Rectal smooth muscle tissue (tissue), 1 donor: ENCODE results near the gene FBRSL1.
"Not testable (repeated sequence)": the region's sequence is repeated elsewhere in the genome, so short reads cannot be mapped to it uniquely, and the experiment has no call there.

Experiments
- H3K27ac ChIP-seq: one replicate; pipeline ENCODE4 v1.7.0; 2013; ENCODE audit warnings: low read depth, low read length, inconsistent platforms
- H3K27me3 ChIP-seq: one replicate; pipeline ENCODE4 v1.7.0; 2013; ENCODE audit warnings: low read length; ENCODE audit not compliant: control insufficient read depth, insufficient read depth
- H3K36me3 ChIP-seq: one replicate; pipeline ENCODE4 v1.7.0; 2013; ENCODE audit warnings: low read length; ENCODE audit not compliant: control insufficient read depth, insufficient read depth
- H3K4me1 ChIP-seq: one replicate; pipeline ENCODE4 v1.7.0; 2013; ENCODE audit warnings: low read length; ENCODE audit not compliant: control insufficient read depth, insufficient read depth
- H3K4me3 ChIP-seq: one replicate; pipeline ENCODE4 v1.7.0; 2013; ENCODE audit warnings: low read length
- H3K9ac ChIP-seq: one replicate; pipeline ENCODE4 v1.7.0; 2013; ENCODE audit warnings: low read length

FBRSL1 gene

GRCh38 chr12:132456944-132457495 lies 32.9 kb upstream of the FBRSL1 start:
- H3K9ac ChIP-seq = no peak overlapping the region
- no peaks in the 10 kb centered on the region for H3K27me3 ChIP-seq
- no peaks in the 10 kb centered on the region for H3K4me1 ChIP-seq
- H3K4me3 ChIP-seq = no peak overlapping the region
- H3K36me3 ChIP-seq = no peaks in the 10 kb centered on the region
- H3K27ac ChIP-seq = no peak overlapping the region

DNA sequence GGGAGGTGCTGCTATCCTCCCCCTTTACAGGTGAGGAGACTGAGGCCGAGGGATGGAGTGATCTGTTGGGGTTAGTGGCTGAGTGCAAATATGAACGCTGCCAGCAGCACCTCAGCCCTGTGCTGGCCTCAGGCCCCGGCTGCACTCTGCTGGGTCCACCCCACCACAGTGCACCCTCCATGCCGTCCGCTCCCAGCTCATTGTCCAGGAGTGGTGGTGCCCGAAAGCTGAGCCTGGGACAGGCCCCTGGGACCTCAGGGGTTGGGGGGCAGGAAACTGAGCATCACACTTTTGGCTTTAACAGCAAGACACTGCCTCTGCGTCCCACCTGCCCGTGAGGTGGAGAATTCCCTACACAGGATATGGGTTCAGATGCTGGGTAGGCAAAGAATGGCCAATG lies 31.5 kb upstream of the FBRSL1 start:
- H3K4me1 ChIP-seq = no peaks in the 10 kb centered on the region
- H3K4me3 ChIP-seq = no peak overlapping the region
- no peaks in the 10 kb centered on the region for H3K27me3 ChIP-seq
- no peaks in the 10 kb centered on the region for H3K36me3 ChIP-seq
- no peak overlapping the region for H3K27ac ChIP-seq
- H3K9ac ChIP-seq = no peak overlapping the region

GRCh38 chr12:132458846-132459641 lies 30.9 kb upstream of the FBRSL1 start:
- Histone ChIP-seq H3K36me3 (no peaks in the 10 kb centered on the region), H3K4me3 (no peak overlapping the region), H3K27ac (no peak overlapping the region), H3K4me1 (no peaks in the 10 kb centered on the region), H3K27me3 (no peaks in the 10 kb centered on the region), H3K9ac (no peak overlapping the region)

- Histone ChIP-seq H3K4me1 (no peaks in the 10 kb centered on the region), H3K27me3 (peaks cover 2% of the 10 kb centered on the region), H3K27ac (no peak overlapping the region), H3K4me3 (no peak overlapping the region), H3K9ac (no peak overlapping the region), H3K36me3 (no peaks in the 10 kb centered on the region)
Observed at GRCh38 chr12:132460571-132460970, 29.4 kb upstream of the FBRSL1 start.

DNA sequence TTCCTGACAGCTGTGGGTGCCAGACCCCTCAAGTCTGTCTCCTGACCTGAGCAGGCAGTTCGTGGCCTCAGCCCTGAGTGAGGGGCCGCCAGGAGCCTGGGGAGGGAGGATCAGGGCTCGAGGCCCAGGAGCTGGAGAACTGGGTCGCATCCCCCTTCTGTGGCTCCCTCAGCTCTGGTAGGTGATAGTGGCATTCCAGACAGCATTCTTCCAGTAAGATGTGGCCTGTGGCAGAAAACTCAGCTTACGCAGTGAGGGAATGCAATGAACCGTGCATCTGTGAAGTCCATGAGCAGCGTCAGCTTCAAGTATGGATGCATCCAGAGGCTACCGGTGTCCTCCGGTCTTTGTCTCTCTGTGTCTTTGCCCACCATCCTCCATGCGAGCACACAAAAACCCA lies 28.4 kb upstream of the FBRSL1 start:
- Histone ChIP-seq H3K36me3 (no peaks in the 10 kb centered on the region), H3K4me3 (no peak overlapping the region), H3K9ac (no peak overlapping the region), H3K27me3 (peaks cover 6% of the 10 kb centered on the region), H3K4me1 (no peaks in the 10 kb centered on the region), H3K27ac (no peak overlapping the region)

DNA sequence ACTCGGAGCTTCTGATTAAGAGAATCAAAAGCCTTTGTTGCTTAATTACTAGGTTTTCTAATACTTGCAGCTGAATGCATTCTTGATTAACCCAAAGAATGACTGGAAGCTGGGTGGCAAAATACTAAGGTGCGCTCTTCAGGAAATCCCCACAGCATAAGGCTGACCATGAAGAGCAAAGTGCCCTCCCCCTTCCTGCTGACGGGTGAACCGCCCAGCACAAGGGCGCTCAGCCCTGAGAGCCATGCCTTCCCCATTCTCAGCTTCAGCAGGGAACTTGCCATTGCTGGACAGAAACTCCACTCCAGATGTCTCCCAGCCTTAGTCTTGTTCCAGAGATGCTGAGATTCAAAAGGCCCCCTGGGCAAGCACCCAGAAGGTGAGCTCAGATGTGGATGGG lies 27.2 kb upstream of the FBRSL1 start:
- Histone ChIP-seq H3K9ac (no peak overlapping the region), H3K27ac (no peak overlapping the region), H3K36me3 (no peaks in the 10 kb centered on the region), H3K27me3 (peaks cover 9% of the 10 kb centered on the region), H3K4me3 (no peak overlapping the region), H3K4me1 (no peaks in the 10 kb centered on the region)

- not testable (repeated sequence) for H3K27ac ChIP-seq, H3K36me3 ChIP-seq, H3K4me3 ChIP-seq, H3K27me3 ChIP-seq, H3K9ac ChIP-seq, H3K4me1 ChIP-seq
Observed at GRCh38 chr12:132463284-132463924, 26.5 kb upstream of the FBRSL1 start.

- H3K27me3 ChIP-seq, H3K27ac ChIP-seq, H3K4me3 ChIP-seq, H3K4me1 ChIP-seq, H3K36me3 ChIP-seq, H3K9ac ChIP-seq: not testable (repeated sequence)
Observed at GRCh38 chr12:132464304-132464703, 25.6 kb upstream of the FBRSL1 start.

GRCh38 chr12:132464820-132465219 lies 25.1 kb upstream of the FBRSL1 start:
- no peak overlapping the region for H3K9ac ChIP-seq
- H3K36me3 ChIP-seq = no peaks in the 10 kb centered on the region
- no peaks in the 10 kb centered on the region for H3K4me1 ChIP-seq
- no peak overlapping the region for H3K27ac ChIP-seq
- no peak overlapping the region for H3K4me3 ChIP-seq
- H3K27me3 ChIP-seq = peaks cover 9% of the 10 kb centered on the region

DNA sequence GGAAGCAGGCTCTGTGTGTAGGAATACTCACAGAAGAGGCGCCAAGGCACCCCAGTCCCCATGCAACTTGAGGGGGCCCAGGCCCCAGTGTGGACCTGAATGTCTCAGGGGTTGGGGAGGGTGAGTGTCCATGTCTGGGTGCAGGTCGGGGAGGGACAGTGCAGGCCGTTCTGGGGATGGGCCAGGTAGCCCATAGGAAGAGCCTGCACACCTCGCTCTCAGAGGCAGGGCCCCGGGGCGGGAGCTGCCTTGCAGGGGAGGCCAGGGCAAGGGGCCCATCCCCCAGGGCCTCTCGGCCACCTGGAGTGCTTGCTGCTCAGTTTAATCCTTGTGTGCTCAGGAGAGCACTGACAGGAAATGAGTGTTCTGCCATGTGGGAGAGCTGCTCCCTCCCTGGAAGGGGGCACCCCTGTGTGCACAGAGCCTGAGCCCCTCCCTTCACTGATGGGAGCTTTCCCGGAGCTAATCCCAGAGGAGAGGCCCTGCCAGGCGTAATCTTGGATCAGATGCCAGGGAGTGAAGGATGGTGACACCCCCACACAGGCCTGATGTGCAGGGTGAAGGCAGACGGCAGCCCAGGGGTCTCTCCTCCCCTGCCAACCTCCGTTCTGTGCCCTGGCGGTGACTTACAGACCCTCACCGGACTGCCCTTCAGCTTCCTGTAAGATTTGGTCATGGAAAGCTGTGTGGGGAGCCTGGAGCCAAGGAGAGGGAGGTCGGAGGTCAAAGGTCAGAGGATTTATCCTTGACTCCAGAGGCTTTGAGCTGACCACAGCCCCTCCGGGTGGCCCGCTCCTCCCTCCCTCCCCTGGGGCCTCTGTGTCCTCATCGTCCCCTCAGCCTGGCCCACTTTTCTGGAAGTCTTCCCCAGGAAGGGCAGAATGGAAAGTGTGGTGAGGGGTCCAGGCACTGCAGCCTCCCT lies 24.4 kb upstream of the FBRSL1 start:
- Histone ChIP-seq H3K4me1 (no peaks in the 10 kb centered on the region), H3K27me3 (peaks cover 9% of the 10 kb centered on the region), H3K4me3 (no peak overlapping the region), H3K27ac (no peak overlapping the region), H3K36me3 (no peaks in the 10 kb centered on the region), H3K9ac (no peak overlapping the region)

DNA sequence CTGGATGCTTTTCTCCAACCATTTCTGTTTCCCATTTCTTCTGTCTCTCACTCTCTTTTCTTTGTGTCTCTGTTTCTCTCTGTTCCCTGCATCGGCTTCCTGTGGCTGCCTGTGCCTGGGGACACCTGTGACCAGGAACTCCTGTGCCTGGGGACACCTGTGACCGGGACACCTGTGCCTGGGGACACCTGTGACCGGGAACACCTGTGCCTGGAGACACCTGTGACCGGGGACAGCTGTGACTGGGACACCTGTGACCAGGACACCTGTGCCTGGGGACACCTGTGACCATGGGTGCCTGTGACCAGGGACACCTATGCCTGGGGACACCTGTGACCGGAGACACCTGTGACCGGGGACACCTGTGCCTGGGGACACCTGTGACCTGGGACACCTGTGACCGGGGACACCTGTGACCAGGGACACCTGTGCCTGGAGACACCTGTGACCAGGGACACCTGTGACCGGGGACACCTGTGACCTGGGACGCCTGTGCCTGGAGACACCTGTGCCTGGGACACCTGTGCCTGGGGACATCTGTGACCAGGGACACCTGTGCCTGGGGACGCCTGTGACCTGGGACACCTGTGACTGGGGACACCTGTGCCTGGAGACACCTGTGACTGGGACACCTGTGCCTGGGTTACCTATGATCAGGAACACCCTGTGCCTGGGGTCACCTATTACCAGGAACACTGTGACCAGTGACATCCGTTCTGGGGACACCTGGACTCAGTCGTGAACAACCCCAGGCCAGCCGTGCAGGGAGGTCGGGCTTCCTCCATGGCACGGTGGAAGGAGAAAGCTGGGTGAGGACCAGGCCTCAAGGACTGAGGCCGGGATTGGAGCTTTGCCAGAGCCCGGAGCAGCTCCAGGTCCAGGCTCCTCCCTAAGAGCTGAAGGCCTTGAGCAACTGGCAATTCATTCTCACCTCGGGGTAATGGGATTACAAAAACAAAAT lies 23.4 kb upstream of the FBRSL1 start:
- Histone ChIP-seq H3K4me3 (no peak overlapping the region), H3K27ac (no peak overlapping the region), H3K27me3 (peaks cover 9% of the 10 kb centered on the region), H3K4me1 (no peaks in the 10 kb centered on the region), H3K9ac (no peak overlapping the region), H3K36me3 (no peaks in the 10 kb centered on the region)
